H1 (cell line): Measurements from ENCODE around the gene C1GALT1. TPM values are rescaled to one million over a fixed set of nuclear protein-coding genes. Genes with fewer than 3 reads are reported as not detected.
"Not testable (repeated sequence)": the region's sequence is repeated elsewhere in the genome, so short reads cannot be mapped to it uniquely, and the experiment has no call there.

Source experiments
- CTCF ChIA-PET: fragments of 300-600 bp; sonication (Branson Sonifier 250); formaldehyde crosslinking; loops from one replicate; lab custom pipeline; 2021; ENCODE audit not compliant: partially characterized antibody; lab: Charles Lee
- POLR2A ChIA-PET: fragments of 300-600 bp; sonication (Branson Sonifier 250); formaldehyde crosslinking; loops from one replicate; lab custom pipeline; 2021; ENCODE audit warnings: inconsistent platforms; ENCODE audit not compliant: partially characterized antibody; lab: Charles Lee
- DNase-seq, 2 experiments: peaks; one replicate each; pipeline versions ENCODE4 v3.0.0 to v3.0.0-alpha.2; 2010 to 2022; ENCODE audit warnings: low spot score in 2 of 2, low read depth in 1 of 2, mixed read lengths in 1 of 2
- FAIRE-seq: peaks from 2 replicates; lab custom pipeline; 2011; peaks lifted over from hg19 to GRCh38; lab: Jason Lieb, UNC
- H2AFZ ChIP-seq: 2 replicates; pipeline ENCODE4 v1.8.1; 2012; ENCODE audit warnings: low read length, inconsistent platforms
- H2AK5ac ChIP-seq: 2 replicates; pipeline ENCODE4 v1.6.1; 2013; ENCODE audit warnings: low read depth, low read length
- H2BK120ac ChIP-seq: replicated peaks from 2 replicates; pipeline ENCODE3; 2013; ENCODE audit warnings: low read depth, low read length, inconsistent platforms
- H2BK12ac ChIP-seq: 2 replicates; pipeline ENCODE4 v1.6.1; 2013; ENCODE audit warnings: low read depth, low read length
- H2BK15ac ChIP-seq: 2 replicates; pipeline ENCODE4 v1.6.1; 2013; ENCODE audit warnings: low read length
- H2BK20ac ChIP-seq: 2 replicates; pipeline ENCODE4 v1.6.1; 2013; ENCODE audit warnings: low read length
- H2BK5ac ChIP-seq: 2 replicates; pipeline ENCODE4 v1.6.1; 2013; ENCODE audit warnings: low read depth, low read length
- H3K14ac ChIP-seq: 2 replicates; pipeline ENCODE4 v1.6.1; 2013; ENCODE audit warnings: inconsistent platforms; ENCODE audit not compliant: insufficient read length
- H3K18ac ChIP-seq: 2 replicates; pipeline ENCODE4 v1.6.1; 2013; ENCODE audit warnings: low read length; ENCODE audit errors: extremely low read depth
- H3K23ac ChIP-seq: 2 replicates; pipeline ENCODE4 v1.6.1; 2013; ENCODE audit warnings: inconsistent platforms; ENCODE audit not compliant: insufficient read length
- H3K23me2 ChIP-seq: 2 replicates; pipeline ENCODE4 v1.6.1; 2013; ENCODE audit warnings: low read depth, low read length
- H3K27ac ChIP-seq: 2 replicates; pipeline ENCODE4 v1.6.1; 2011; ENCODE audit warnings: low read depth, low read length, inconsistent platforms
- H3K27me3 ChIP-seq, 4 experiments: replicated peaks in 1 of 4; 1 replicate in 1 of 4; 2 replicates in 3 of 4; pipeline versions ENCODE4 v1.6.1 to v1.8.1; 2011 to 2013; ENCODE audit warnings: low read length in 3 of 4, mild to moderate bottlenecking in 3 of 4, inconsistent platforms in 2 of 4, mixed read lengths in 2 of 4, moderate library complexity in 1 of 4; ENCODE audit not compliant: control insufficient read depth in 3 of 4, insufficient read depth in 3 of 4; ENCODE audit errors: extremely low read depth in 1 of 4
- H3K36me3 ChIP-seq, 4 experiments: 2 replicates each; pipeline versions ENCODE4 v1.6.1 to v1.8.1; 2011 to 2013; ENCODE audit warnings: mild to moderate bottlenecking in 4 of 4, low read length in 3 of 4, moderate library complexity in 2 of 4, control low read depth in 1 of 4, inconsistent platforms in 1 of 4; ENCODE audit not compliant: insufficient read depth in 4 of 4, control insufficient read depth in 2 of 4
- H3K4ac ChIP-seq: replicated peaks from 2 replicates; pipeline ENCODE3; 2013; ENCODE audit warnings: low read length, low read depth, mixed read lengths, inconsistent platforms; ENCODE audit not compliant: insufficient read length
- H3K4me1 ChIP-seq, 4 experiments: replicated peaks in 1 of 4; 1 replicate in 1 of 4; 2 replicates in 3 of 4; pipeline versions ENCODE4 v1.6.1 to v1.8.1; 2011 to 2013; ENCODE audit warnings: low read length in 3 of 4, inconsistent platforms in 2 of 4, mixed read lengths in 1 of 4; ENCODE audit not compliant: insufficient read depth in 4 of 4, control insufficient read depth in 3 of 4
- H3K4me2 ChIP-seq, 2 experiments: 2 replicates each; pipeline versions ENCODE4 v1.6.1 to v1.8.1; 2011 to 2013; ENCODE audit warnings: low read depth in 2 of 2, low read length in 2 of 2, control low read depth in 1 of 2, inconsistent platforms in 1 of 2, mild to moderate bottlenecking in 1 of 2; ENCODE audit not compliant: insufficient read depth in 1 of 2
- H3K4me3 ChIP-seq, 4 experiments: fragments of 200-600, 300-600 bp in 1 of 4; sonication (generic), shearing (Covaris generic), sonication (Bioruptor Twin) in 1 of 4; 2 replicates each; pipeline versions ENCODE4 v1.5.1 to v1.8.1; 2011 to 2016; ENCODE audit warnings: low read length in 4 of 4, low read depth in 3 of 4, control low read depth in 2 of 4, inconsistent platforms in 2 of 4, mild to moderate bottlenecking in 2 of 4, mixed read lengths in 1 of 4, moderate library complexity in 1 of 4; ENCODE audit not compliant: insufficient read depth in 2 of 4; ENCODE audit errors: extremely low read depth in 1 of 4
- H3K56ac ChIP-seq: replicated peaks from 2 replicates; pipeline ENCODE3; 2013; ENCODE audit warnings: low read depth, mild to moderate bottlenecking, mixed read lengths, low read length, inconsistent platforms; ENCODE audit not compliant: insufficient read length
- H3K79me1 ChIP-seq: 2 replicates; pipeline ENCODE4 v1.6.1; 2013; ENCODE audit warnings: low read depth, low read length, control low read depth
- H3K79me2 ChIP-seq, 2 experiments: 2 replicates each; pipeline versions ENCODE4 v1.6.1 to v1.8.1; 2012 to 2013; ENCODE audit warnings: low read length in 2 of 2, mild to moderate bottlenecking in 2 of 2, inconsistent platforms in 1 of 2; ENCODE audit not compliant: insufficient read depth in 2 of 2, control insufficient read depth in 1 of 2
- H3K9ac ChIP-seq, 4 experiments: replicated peaks in 1 of 4; 1 replicate in 1 of 4; 2 replicates in 3 of 4; pipeline versions ENCODE4 v1.6.1 to v1.8.1; 2011 to 2013; ENCODE audit warnings: low read depth in 3 of 4, low read length in 3 of 4, control low read depth in 2 of 4, mild to moderate bottlenecking in 2 of 4, moderate library complexity in 2 of 4, inconsistent platforms in 1 of 4; ENCODE audit errors: extremely low read depth in 1 of 4
- H3K9me3 ChIP-seq, 2 experiments: 2 replicates each; pipeline versions ENCODE4 v1.6.1 to v1.8.1; 2012 to 2013; ENCODE audit warnings: mild to moderate bottlenecking in 2 of 2, moderate library complexity in 2 of 2, control low read depth in 1 of 2, inconsistent platforms in 1 of 2, low read depth in 1 of 2, low read length in 1 of 2, mixed read lengths in 1 of 2; ENCODE audit not compliant: insufficient read depth in 2 of 2
- H4K20me1 ChIP-seq, 2 experiments: replicated peaks in 1 of 2; 2 replicates each; pipeline versions ENCODE3 to v1.8.1; 2011 to 2013; ENCODE audit warnings: inconsistent platforms in 2 of 2, low read length in 2 of 2, mild to moderate bottlenecking in 1 of 2; ENCODE audit not compliant: insufficient read depth in 2 of 2, control insufficient read depth in 1 of 2
- H4K5ac ChIP-seq: 2 replicates; pipeline ENCODE4 v1.6.1; 2013; ENCODE audit warnings: low read length, low read depth, mixed read lengths, inconsistent platforms; ENCODE audit not compliant: insufficient read length
- H4K8ac ChIP-seq: 2 replicates; pipeline ENCODE4 v1.8.0; 2013; ENCODE audit warnings: mild to moderate bottlenecking, moderate library complexity, low read length, inconsistent platforms; ENCODE audit not compliant: insufficient read depth; ENCODE audit errors: extremely low read depth
- H4K91ac ChIP-seq: replicated peaks from 2 replicates; pipeline ENCODE3; 2013; ENCODE audit warnings: low read length, mixed read lengths, inconsistent platforms; ENCODE audit not compliant: insufficient read length
- WGBS, 2 experiments: shearing (Covaris generic) in 1 of 2; methylation state at CpG; one replicate each; pipeline versions ENCODE4 v1.1.6 to v1.1.7; 2013 to 2015; ENCODE audit warnings: low lambda C conversion rate in 2 of 2, mixed read lengths in 2 of 2, inconsistent platforms in 1 of 2, low coverage in 1 of 2, missing lambda C conversion rate in 1 of 2; ENCODE audit not compliant: insufficient replicate concordance in 2 of 2, insufficient coverage in 1 of 2, insufficient read length in 1 of 2; ENCODE audit errors: extremely low coverage in 1 of 2, missing lambda C conversion rate in 1 of 2; 5-methylcytosine and 5-hydroxymethylcytosine counted together
- polyA plus RNA-seq, 7 experiments: library from polyadenylated mRNA; depleted of rRNA in 3 of 7; stranded (reverse) in 5 of 7; unstranded in 2 of 7; fragments of >200 nt in 5 of 7; fragments of 200-250 nt in 2 of 7; gene quantifications; 1 replicate in 5 of 7; 2 replicates in 1 of 7; 4 replicates in 1 of 7; pipeline versions ENCODE4 v1.2.1 to v1.2.3, GENCODE V29; 2011 to 2013; ENCODE audit warnings: missing spikeins in 2 of 7, mixed read lengths in 2 of 7
- total RNA-seq: library from RNA; stranded (reverse); fragmentation: NEBNext Ultra II Directional; extraction: Animal tissue kit (Norgen Biotek cat#: 25700); gene quantifications from 2 replicates; pipeline ENCODE4 v1.2.1, GENCODE V29; 2021

C1GALT1 gene
- total and polyA plus RNA-seq, 2 of the 8 experiments (the other 6 are each of a cell fraction or from before 2014, with no cell fraction given): 18.7 to 94.2 TPM

DNA sequence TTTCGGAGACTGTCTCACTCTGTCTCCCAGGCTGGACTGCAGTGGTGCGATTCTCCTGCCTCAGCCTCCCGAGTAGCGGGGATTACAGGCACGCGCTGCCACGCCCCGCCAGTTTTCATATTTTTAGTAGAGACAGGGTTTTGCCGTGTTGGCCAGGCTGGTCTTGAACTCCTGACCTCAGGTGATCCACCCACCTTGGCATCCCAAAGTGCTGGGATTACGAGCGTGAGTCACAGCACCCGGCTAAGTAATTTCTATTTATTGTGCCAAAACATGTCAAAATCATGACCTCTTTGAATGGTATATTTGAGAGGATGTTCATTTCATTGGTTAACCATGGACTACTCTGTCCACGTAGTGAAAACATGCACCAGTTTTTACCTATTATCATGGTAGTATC is 62.9 kb downstream of the C1GALT1 start:
- H4K20me1 ChIP-seq, H2AK5ac ChIP-seq, H3K9ac ChIP-seq, H3K4me2 ChIP-seq, H3K23ac ChIP-seq, H2BK120ac ChIP-seq, H2BK5ac ChIP-seq, H4K5ac ChIP-seq, H3K23me2 ChIP-seq, H3K9me3 ChIP-seq, H3K27ac ChIP-seq, CTCF ChIA-PET, H2BK20ac ChIP-seq, H3K27me3 ChIP-seq, H3K56ac ChIP-seq, H3K4me3 ChIP-seq, H2BK12ac ChIP-seq, H3K79me1 ChIP-seq, H4K8ac ChIP-seq, H3K14ac ChIP-seq, H3K18ac ChIP-seq, FAIRE-seq, DNase-seq, H3K4me1 ChIP-seq, H3K4ac ChIP-seq, H2AFZ ChIP-seq, H2BK15ac ChIP-seq, H4K91ac ChIP-seq: not testable (repeated sequence)
- Histone ChIP-seq H3K36me3 (peaks cover 0 to 32% (median 2%) of the 10 kb centered on the region in 4 experiments; a peak in 4 of 8 replicates), H3K79me2 (peaks cover 0 to 53% of the 10 kb centered on the region in 2 experiments; a peak in 2 of 4 replicates)
- 94% methylated on average over 13 of the region's 13 CpGs; no CpG with 5 or more reads in 1 of the 2 experiments for WGBS, 2 experiments
- POLR2A ChIA-PET: interaction anchor here (0.5 kb wide), 1 partner anchor 46 kb away, joined by 3 read pairs; no protein-coding TSS in a partner anchor
